WTC11 (cell line): Measurements from ENCODE around the gene FBXW4. TPM values are rescaled to one million over a fixed set of nuclear protein-coding genes. Genes with fewer than 3 reads are reported as not detected.

Source experiments
- ATAC-seq: fragments of 200-7000 bp; cut with Tn5 transposase; 2 replicates; pipeline ENCODE4 v1.10.0; 2021; ENCODE audit warnings: mild to moderate bottlenecking, moderate library complexity
- CTCF ChIA-PET: fragments of 300-600 bp; sonication (Branson Sonifier 250); formaldehyde crosslinking; loops from one replicate; lab custom pipeline; 2021; ENCODE audit warnings: antibody characterized with exemption; lab: Charles Lee
- POLR2A ChIA-PET: fragments of 350-600 bp; sonication (Branson Sonifier 250); formaldehyde crosslinking; loops from one replicate; lab custom pipeline; 2021; ENCODE audit warnings: antibody characterized with exemption; lab: Charles Lee
- DNase-seq: peaks from one replicate; pipeline ENCODE4 v3.0.0; 2021; ENCODE audit warnings: low spot score
- H3K27ac Mint-ChIP-seq: 2 replicates; pipeline ENCODE4 v1.8.0; 2021; ENCODE audit warnings: mixed read lengths
- H3K27me3 Mint-ChIP-seq: 2 replicates; pipeline ENCODE4 v1.8.0; 2021; ENCODE audit warnings: low read depth, mild to moderate bottlenecking, moderate library complexity, mixed read lengths
- H3K36me3 Mint-ChIP-seq: 2 replicates; pipeline ENCODE4 v1.8.0; 2021; ENCODE audit warnings: mixed read lengths
- H3K4me1 Mint-ChIP-seq: 2 replicates; pipeline ENCODE4 v1.8.0; 2022; ENCODE audit warnings: mixed read lengths
- H3K4me3 Mint-ChIP-seq: 2 replicates; pipeline ENCODE4 v1.8.0; 2021; ENCODE audit warnings: mild to moderate bottlenecking, moderate library complexity, mixed read lengths
- H3K9me3 Mint-ChIP-seq: 2 replicates; pipeline ENCODE4 v1.8.0; 2021; ENCODE audit warnings: mixed read lengths
- ARID4B ChIP-seq: sonication (generic); formaldehyde crosslinking; IDR thresholded peaks from 2 replicates; pipeline ENCODE4 v1.8.0; 2023; ENCODE audit warnings: missing genetic modification reagents, mild to moderate bottlenecking, borderline replicate concordance
- ATF3 ChIP-seq: sonication (generic); formaldehyde crosslinking; conservative IDR thresholded peaks from 2 replicates; pipeline ENCODE4 v1.8.1; 2022; ENCODE audit warnings: mild to moderate bottlenecking, missing genetic modification reagents
- FOXK1 ChIP-seq: sonication (generic); formaldehyde crosslinking; IDR thresholded peaks from 2 replicates; pipeline ENCODE4 v1.8.0; 2022; ENCODE audit warnings: mild to moderate bottlenecking, moderate library complexity, missing genetic modification reagents
- IRF1 ChIP-seq: sonication (generic); formaldehyde crosslinking; IDR thresholded peaks from 2 replicates; pipeline ENCODE4 v1.8.0; 2023; ENCODE audit warnings: missing genetic modification reagents
- KAT7 ChIP-seq: sonication (generic); formaldehyde crosslinking; IDR thresholded peaks from 2 replicates; pipeline ENCODE4 v1.8.1; 2023; ENCODE audit warnings: missing genetic modification reagents, mild to moderate bottlenecking, borderline replicate concordance
- NFE2L1 ChIP-seq: sonication (generic); formaldehyde crosslinking; IDR thresholded peaks from 2 replicates; pipeline ENCODE4 v1.8.1; 2023; ENCODE audit warnings: missing genetic modification reagents
- NR2C2 ChIP-seq: sonication (generic); formaldehyde crosslinking; IDR thresholded peaks from 2 replicates; pipeline ENCODE4 v1.8.0; 2022; ENCODE audit warnings: mild to moderate bottlenecking, missing genetic modification reagents
- SMAD3 ChIP-seq: sonication (generic); formaldehyde crosslinking; IDR thresholded peaks from 2 replicates; pipeline ENCODE4 v1.8.0; 2022; ENCODE audit warnings: missing genetic modification reagents, mild to moderate bottlenecking, borderline replicate concordance
- SOX15 ChIP-seq: fragments of 250-450 bp; sonication (Bioruptor Pico); IDR thresholded peaks from 2 replicates; pipeline ENCODE4 v1.9.0; 2021; ENCODE audit warnings: mild to moderate bottlenecking
- SP1 ChIP-seq: sonication (generic); formaldehyde crosslinking; conservative IDR thresholded peaks from 2 replicates; pipeline ENCODE4 v1.8.1; 2022; ENCODE audit warnings: missing genetic modification reagents
- ZNF263 ChIP-seq: sonication (generic); formaldehyde crosslinking; IDR thresholded peaks from 2 replicates; pipeline ENCODE4 v1.8.1; 2022; ENCODE audit warnings: low read depth, mild to moderate bottlenecking, moderate library complexity, missing genetic modification reagents
- ZNF317 ChIP-seq: sonication (generic); formaldehyde crosslinking; IDR thresholded peaks from 2 replicates; pipeline ENCODE4 v1.8.1; 2023; ENCODE audit warnings: low read depth, mild to moderate bottlenecking, moderate library complexity, missing genetic modification reagents, borderline replicate concordance
- total RNA-seq: library from RNA; stranded (reverse); gene quantifications from 3 replicates; pipeline ENCODE4 v1.2.3, GENCODE V29; 2021
- TF ChIP-seq, protein P1 (sequence below): sonication (generic); formaldehyde crosslinking; IDR thresholded peaks from 2 replicates; pipeline ENCODE4 v1.8.1; 2022; ENCODE audit warnings: low read depth, missing genetic modification reagents, borderline replicate concordance
- TF ChIP-seq, protein P2 (sequence below): sonication (generic); formaldehyde crosslinking; IDR thresholded peaks from 2 replicates; pipeline ENCODE4 v1.8.1; 2022; ENCODE audit warnings: mild to moderate bottlenecking, missing genetic modification reagents, moderate library complexity, borderline replicate concordance
- TF ChIP-seq, protein P3 (sequence below): fragments of 250-450 bp; sonication (Bioruptor Pico); IDR thresholded peaks from 2 replicates; pipeline ENCODE4 v1.9.0; 2021; ENCODE audit warnings: mild to moderate bottlenecking

Gene FBXW4
- total RNA-seq, 1 experiment from 2014 or later, result 45.3 TPM

- TF ChIP-seq ARID4B (CRISPR knock-in tag), result peak; percentile 78; the same call in 1 of the 2 replicates
- TF ChIP-seq, protein P1, sequence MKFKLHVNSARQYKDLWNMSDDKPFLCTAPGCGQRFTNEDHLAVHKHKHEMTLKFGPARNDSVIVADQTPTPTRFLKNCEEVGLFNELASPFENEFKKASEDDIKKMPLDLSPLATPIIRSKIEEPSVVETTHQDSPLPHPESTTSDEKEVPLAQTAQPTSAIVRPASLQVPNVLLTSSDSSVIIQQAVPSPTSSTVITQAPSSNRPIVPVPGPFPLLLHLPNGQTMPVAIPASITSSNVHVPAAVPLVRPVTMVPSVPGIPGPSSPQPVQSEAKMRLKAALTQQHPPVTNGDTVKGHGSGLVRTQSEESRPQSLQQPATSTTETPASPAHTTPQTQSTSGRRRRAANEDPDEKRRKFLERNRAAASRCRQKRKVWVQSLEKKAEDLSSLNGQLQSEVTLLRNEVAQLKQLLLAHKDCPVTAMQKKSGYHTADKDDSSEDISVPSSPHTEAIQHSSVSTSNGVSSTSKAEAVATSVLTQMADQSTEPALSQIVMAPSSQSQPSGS (CRISPR knock-in tag), result no peak
- 0 out of 2 replicates have a peak, but pooled peaks have one; percentile 26 for TF ChIP-seq ZNF263 (CRISPR knock-in tag)
- TF ChIP-seq ZNF317 (CRISPR knock-in tag), result no peak
- TF ChIP-seq, protein P2, sequence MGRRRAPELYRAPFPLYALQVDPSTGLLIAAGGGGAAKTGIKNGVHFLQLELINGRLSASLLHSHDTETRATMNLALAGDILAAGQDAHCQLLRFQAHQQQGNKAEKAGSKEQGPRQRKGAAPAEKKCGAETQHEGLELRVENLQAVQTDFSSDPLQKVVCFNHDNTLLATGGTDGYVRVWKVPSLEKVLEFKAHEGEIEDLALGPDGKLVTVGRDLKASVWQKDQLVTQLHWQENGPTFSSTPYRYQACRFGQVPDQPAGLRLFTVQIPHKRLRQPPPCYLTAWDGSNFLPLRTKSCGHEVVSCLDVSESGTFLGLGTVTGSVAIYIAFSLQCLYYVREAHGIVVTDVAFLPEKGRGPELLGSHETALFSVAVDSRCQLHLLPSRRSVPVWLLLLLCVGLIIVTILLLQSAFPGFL (CRISPR knock-in tag), result peak; percentile 40; the same call in 1 of the 2 replicates
- TF ChIP-seq ATF3 (CRISPR knock-in tag), result no peak
- TF ChIP-seq NFE2L1 (CRISPR knock-in tag), result peak; percentile 31; the same call in 1 of the 2 replicates
- TF ChIP-seq KAT7 (CRISPR knock-in tag), result peak; percentile 8; the same call in 1 of the 2 replicates
- peak; percentile 26; the same call in 1 of the 2 replicates for TF ChIP-seq FOXK1 (CRISPR knock-in tag)
- peak; percentile 45; the same call in 1 of the 2 replicates for TF ChIP-seq IRF1 (CRISPR knock-in tag)
- no peak; the same call in 1 of the 2 replicates for TF ChIP-seq NR2C2 (CRISPR knock-in tag)
- peak; percentile 64 for TF ChIP-seq SP1
Measured at GRCh38 chr10:101694674-101695403, at the start of gene FBXW4 (continued).

- ChIA-PET POLR2A (interaction anchor here (0.6 kb wide), 1 partner anchor 516 kb away, joined by 6 read pairs; no protein-coding TSS in a partner anchor), CTCF (interaction anchor here (1.3 kb wide), 1 partner anchor 142 kb away, joined by 6 read pairs; no protein-coding TSS in a partner anchor)
- peaks cover 4% of the 10 kb centered on the region for H3K27me3 Mint-ChIP-seq
- H3K36me3 Mint-ChIP-seq, result no peaks in the 10 kb centered on the region
- H3K9me3 Mint-ChIP-seq, result no peaks in the 10 kb centered on the region
- DNase-seq (no peak), ATAC-seq (no peak)
- peaks cover 6% of the 10 kb centered on the region for H3K4me1 Mint-ChIP-seq
- no peak overlapping the region for H3K27ac Mint-ChIP-seq
- TF ChIP-seq ZNF317 (CRISPR knock-in tag) (no peak), SOX15 (CRISPR knock-in tag) (no peak), SMAD3 (CRISPR knock-in tag) (no peak)
- TF ChIP-seq, protein P3, sequence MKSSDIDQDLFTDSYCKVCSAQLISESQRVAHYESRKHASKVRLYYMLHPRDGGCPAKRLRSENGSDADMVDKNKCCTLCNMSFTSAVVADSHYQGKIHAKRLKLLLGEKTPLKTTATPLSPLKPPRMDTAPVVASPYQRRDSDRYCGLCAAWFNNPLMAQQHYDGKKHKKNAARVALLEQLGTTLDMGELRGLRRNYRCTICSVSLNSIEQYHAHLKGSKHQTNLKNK, result no peak
- no peak overlapping the region for H3K4me3 Mint-ChIP-seq
Measured at GRCh38 chr10:101744267-101744666, 49.3 kb upstream of the FBXW4 start.
